K562 treated with DMSO at 1 percent for 4 hours (cell line): ENCODE results near the gene CORO2B. TPM values are rescaled to one million over a fixed set of nuclear protein-coding genes. Genes with fewer than 3 reads are reported as not detected.

ENCODE experiments used
- total RNA-seq: library from RNA; unstranded; fragments of 300-600 nt; gene quantifications from 2 replicates; pipeline ENCODE4 v1.2.3, GENCODE V29; 2022; ENCODE audit not compliant: insufficient read depth

CORO2B gene, protein sequence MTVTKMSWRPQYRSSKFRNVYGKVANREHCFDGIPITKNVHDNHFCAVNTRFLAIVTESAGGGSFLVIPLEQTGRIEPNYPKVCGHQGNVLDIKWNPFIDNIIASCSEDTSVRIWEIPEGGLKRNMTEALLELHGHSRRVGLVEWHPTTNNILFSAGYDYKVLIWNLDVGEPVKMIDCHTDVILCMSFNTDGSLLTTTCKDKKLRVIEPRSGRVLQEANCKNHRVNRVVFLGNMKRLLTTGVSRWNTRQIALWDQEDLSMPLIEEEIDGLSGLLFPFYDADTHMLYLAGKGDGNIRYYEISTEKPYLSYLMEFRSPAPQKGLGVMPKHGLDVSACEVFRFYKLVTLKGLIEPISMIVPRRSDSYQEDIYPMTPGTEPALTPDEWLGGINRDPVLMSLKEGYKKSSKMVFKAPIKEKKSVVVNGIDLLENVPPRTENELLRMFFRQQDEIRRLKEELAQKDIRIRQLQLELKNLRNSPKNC
- not detected in 2 replicates for total RNA-seq

DNA sequence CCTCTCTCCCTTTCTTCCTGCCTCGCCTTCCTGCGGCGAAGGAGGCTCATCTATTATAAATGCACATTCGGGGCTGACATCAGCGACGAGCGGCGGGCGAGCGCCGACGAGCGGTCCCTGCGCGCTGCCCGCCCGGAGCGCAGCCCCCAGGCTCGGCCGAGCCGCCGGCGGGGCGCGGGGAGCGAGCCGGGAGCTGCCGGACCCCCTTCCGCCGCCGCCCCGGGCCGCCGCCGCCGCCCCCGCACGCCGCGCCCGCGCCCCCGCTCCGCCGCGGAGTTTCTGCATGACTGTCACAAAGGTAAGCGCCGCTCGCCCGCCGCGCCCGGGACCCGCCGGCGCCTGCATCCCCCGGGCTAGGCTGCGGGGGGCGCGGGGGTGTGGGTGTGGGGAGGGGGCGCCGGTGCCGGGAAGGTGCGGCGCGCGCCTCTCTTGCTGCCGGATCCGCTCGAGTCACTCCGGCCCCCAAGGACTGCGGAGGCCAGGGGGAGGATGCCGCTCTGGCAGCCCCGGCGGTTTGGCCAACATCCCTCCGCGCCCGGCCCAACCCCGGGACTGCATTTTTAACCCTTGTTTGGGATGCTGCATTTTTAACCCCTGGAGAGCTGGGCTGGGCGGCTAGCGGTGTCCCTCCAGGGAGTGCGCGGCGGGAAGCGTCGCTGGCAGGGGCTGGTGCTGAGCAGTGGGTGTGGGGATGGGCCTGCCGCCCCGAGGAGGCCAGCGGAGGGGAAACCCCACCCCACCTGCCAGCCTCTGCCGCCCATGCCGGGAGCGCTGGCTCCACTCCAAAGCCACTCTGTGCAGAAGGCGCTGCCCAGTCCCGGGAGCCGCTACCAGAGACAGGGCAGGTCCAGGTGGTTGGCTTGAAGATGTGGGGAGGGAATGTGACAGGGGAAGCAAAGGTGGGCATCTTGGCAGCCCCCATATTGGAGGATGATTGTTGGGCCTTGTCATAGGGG is at the start of gene CORO2B:
Gene CORO2B, plus strand, starts transcription at position 14 of the 956 bp plus-strand sequence. Its CDS starts 270 bp downstream, at position 284.

Other genes with a start within 250 kb of the CORO2B start
- gene ITGA11, start 146.8 kb upstream of the CORO2B start, total RNA-seq = not detected in 2 replicates
- 139 and 144 TPM in 2 replicates for gene ANP32A, start 241.9 kb downstream of the CORO2B start, total RNA-seq